NCI-H226 (cell line): ENCODE measurements around the gene CTXND1.

ENCODE experiments used
- DNase-seq: peaks from one replicate; pipeline ENCODE4 v3.0.0-alpha.2; 2015

CTXND1 gene

DNA sequence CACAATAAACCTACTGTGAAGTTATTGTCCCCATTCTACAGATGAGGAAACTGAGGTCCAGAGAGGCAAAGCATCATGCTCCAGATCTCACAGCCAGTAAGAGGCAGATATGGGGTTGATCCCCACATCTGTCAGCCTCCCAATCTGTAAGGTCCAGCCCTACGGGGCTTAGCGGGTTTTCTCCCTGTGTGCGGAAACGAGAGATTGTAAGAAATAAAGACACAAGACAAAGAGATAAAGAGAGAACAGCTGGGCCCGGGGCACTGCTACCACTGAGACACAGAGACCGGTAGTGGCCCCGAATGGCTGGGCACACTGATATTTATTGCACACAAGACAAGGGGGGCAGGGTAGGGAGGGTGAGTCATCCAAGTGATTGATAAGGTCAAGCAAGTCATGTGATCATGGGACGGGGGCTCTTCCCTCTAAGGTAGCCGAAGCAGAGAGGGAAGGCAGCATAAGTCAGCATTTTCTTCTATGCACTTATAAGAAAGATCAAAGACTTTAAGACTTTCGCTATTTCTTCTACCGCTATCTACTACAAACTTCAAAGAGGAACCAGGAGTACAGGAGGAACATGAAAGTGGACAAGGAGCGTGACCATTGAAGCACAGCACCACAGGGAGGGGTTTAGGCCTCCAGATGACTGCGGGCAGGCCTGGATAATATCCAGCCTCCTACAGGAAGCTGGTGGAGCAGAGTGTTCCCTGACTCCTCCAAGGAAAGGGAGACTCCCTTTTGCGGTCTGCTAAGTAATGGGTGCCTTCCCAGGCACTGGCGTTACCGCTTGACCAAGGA lies 96.4 kb downstream of the CTXND1 start:
- peak; percentile 89 for DNase-seq

DNA sequence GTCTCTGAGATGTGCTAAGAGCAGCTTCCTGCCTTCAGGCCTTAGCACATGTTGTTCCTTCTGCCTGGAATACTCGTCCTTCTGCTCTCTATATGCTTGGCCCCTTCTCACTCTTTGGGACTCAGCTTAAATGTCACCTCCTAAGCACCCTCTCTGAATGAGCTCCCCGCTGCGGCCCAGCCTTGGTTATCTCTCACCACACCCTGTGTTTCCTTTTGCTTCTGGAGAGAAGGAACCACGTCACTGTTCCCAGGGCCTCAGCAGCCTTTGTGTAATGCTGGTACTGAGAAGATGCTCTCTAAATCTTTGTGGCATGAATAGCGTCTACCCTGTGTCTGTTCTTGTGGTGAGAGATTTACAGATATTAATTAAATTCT lies 97.0 kb downstream of the CTXND1 start:
- DNase-seq, result no peak

DNA sequence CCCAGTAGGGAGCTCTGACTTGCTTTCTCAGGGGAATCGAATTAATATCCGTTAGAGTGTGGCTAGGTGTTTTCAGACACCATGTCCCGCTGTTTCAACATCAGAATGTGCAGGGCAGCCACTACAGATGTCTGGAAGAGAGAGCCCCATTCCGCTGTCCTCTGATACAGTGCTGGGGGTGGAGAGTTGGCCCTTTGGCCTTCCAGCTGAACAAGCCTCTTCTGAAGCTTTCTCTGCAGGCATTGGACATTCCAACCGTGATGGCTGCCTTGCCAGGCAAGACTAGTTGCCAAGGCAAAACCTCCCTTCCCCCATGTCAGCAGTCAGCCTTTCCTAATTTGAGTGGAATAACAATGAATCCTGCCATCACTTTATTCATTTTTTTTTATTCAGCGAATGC lies 97.7 kb downstream of the CTXND1 start:
- DNase-seq, result no peak

GRCh38 chr15:80153900-80154299 lies 98.1 kb downstream of the CTXND1 start:
- DNase-seq, result no peak

GRCh38 chr15:80152896-80153876 lies 98.8 kb downstream of the CTXND1 start, which contains the start of gene FAH:
FAH (plus strand) TSS chr15:80152999; CDS start chr15:80153055, 56 bp downstream.
- peak; percentile 61 for DNase-seq

GRCh38 chr15:80152180-80152895 lies 99.7 kb downstream of the CTXND1 start:
- DNase-seq, result peak; percentile 89

DNA sequence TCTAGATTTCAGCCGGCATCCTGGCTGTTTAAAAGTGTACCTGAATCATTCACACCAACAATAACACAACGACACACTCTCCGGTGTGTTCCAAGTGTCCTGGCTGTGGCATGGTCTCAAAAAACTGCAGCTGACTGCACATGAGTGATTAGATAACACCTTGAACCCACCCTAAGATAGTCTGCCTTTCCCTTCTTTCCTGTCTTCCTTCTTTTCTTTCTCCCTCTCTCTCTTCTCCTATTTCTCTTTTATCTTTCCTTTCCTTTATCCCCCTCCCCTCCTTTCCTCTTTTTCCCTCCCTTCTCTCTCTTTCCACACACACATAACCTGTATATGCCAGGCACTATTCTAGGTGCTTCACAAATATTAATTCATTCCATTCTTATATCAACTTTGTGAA lies 100.4 kb downstream of the CTXND1 start:
- no peak for DNase-seq

DNA sequence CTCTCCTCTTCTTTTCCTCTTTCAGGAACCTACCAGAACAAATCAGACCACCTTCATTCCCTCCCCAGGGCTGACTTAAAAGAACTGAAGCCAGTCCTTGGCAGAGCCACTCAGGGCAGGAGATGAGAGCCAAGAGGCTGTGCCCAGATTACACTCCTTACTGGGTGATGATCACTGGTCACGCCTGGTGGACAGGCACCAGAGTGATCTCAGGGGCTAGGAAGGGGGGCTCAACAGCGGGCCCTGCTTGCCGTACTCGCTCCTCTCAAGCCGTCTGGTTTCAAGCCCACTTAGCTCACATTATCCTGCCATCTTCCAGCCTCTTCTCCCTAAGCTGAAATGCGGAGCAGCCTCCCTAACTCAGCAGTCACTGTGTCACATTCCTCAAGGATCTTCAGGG lies 100.9 kb downstream of the CTXND1 start:
- no peak for DNase-seq
